ENCODE data around the gene SYNE2.

SYNE2 gene

DNA sequence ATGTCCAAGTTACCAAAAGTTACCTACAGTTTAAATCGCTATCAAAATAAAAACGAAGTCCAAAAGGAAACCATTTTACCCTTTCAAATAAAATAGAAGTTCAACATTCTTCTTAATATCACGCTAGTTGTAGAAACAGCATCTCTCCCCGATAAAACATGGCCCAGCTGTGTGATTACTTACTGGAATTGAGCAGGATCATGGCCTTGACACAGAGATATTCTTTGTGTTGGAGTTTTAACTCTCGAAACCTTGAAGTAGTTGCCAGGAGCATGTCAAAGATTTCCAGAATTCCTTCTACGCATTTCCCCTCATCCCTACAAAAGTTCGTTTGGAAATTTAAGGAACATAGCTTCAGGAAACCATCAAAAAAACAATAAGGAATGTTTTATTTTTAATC, 396.6 kb downstream of the SYNE2 start:
- DNase-seq (ENCODE audit: low read depth in 1 of 2, low spot score in 1 of 2): no peak
- TF ChIP-seq, protein P1, sequence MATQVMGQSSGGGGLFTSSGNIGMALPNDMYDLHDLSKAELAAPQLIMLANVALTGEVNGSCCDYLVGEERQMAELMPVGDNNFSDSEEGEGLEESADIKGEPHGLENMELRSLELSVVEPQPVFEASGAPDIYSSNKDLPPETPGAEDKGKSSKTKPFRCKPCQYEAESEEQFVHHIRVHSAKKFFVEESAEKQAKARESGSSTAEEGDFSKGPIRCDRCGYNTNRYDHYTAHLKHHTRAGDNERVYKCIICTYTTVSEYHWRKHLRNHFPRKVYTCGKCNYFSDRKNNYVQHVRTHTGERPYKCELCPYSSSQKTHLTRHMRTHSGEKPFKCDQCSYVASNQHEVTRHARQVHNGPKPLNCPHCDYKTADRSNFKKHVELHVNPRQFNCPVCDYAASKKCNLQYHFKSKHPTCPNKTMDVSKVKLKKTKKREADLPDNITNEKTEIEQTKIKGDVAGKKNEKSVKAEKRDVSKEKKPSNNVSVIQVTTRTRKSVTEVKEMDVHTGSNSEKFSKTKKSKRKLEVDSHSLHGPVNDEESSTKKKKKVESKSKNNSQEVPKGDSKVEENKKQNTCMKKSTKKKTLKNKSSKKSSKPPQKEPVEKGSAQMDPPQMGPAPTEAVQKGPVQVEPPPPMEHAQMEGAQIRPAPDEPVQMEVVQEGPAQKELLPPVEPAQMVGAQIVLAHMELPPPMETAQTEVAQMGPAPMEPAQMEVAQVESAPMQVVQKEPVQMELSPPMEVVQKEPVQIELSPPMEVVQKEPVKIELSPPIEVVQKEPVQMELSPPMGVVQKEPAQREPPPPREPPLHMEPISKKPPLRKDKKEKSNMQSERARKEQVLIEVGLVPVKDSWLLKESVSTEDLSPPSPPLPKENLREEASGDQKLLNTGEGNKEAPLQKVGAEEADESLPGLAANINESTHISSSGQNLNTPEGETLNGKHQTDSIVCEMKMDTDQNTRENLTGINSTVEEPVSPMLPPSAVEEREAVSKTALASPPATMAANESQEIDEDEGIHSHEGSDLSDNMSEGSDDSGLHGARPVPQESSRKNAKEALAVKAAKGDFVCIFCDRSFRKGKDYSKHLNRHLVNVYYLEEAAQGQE (IDR thresholded peaks at IDR 0.05; ENCODE audit: insufficient replicate concordance, low read depth): no peak
- Histone ChIP-seq H3K4me3 (replicated peaks; ENCODE audit: insufficient read depth, low read length) (no peak overlapping the region), H3K27ac (replicated peaks) (no peak overlapping the region), H3K27me3 (ENCODE audit: insufficient read depth, poor library complexity, severe bottlenecking) (no peaks in the 10 kb centered on the region)

DNA sequence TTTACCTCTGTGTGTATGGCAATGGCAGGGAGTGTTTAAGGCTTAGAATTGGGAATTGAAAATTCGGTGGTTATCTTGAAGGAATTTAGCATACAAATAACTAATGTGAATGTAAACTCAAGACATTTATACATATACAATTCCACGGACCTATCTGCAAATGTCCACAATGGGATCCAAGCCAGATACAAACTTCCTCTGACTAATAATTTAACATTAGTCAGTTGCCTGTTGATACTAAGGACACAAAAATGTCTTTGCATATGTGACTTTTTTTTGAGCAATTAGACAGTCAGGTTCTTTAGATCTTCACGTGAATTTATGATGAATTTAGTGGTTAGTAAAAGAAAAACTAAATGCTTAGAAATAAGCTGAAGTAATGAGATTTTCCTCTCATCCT, 400.9 kb downstream of the SYNE2 start:
- Histone ChIP-seq H3K4me3 (replicated peaks; ENCODE audit: insufficient read depth, low read length) (no peak overlapping the region), H3K27me3 (ENCODE audit: insufficient read depth, poor library complexity, severe bottlenecking) (no peaks in the 10 kb centered on the region), H3K27ac (replicated peaks) (no peak overlapping the region)
- DNase-seq (ENCODE audit: low read depth in 1 of 2, low spot score in 1 of 2): no peak
- TF ChIP-seq POLR2AphosphoS5 (IDR thresholded peaks at IDR 0.05; ENCODE audit: low read depth): no peak
- TF ChIP-seq SPI1 (IDR thresholded peaks at IDR 0.05; ENCODE audit: borderline replicate concordance, low read depth): no peak
- TF ChIP-seq GABPA (IDR thresholded peaks at IDR 0.05; ENCODE audit: low read depth): no peak
- TF ChIP-seq, protein P1 (IDR thresholded peaks at IDR 0.05; ENCODE audit: insufficient replicate concordance, low read depth): no peak
- TF ChIP-seq, protein P2, sequence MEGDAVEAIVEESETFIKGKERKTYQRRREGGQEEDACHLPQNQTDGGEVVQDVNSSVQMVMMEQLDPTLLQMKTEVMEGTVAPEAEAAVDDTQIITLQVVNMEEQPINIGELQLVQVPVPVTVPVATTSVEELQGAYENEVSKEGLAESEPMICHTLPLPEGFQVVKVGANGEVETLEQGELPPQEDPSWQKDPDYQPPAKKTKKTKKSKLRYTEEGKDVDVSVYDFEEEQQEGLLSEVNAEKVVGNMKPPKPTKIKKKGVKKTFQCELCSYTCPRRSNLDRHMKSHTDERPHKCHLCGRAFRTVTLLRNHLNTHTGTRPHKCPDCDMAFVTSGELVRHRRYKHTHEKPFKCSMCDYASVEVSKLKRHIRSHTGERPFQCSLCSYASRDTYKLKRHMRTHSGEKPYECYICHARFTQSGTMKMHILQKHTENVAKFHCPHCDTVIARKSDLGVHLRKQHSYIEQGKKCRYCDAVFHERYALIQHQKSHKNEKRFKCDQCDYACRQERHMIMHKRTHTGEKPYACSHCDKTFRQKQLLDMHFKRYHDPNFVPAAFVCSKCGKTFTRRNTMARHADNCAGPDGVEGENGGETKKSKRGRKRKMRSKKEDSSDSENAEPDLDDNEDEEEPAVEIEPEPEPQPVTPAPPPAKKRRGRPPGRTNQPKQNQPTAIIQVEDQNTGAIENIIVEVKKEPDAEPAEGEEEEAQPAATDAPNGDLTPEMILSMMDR (IDR thresholded peaks at IDR 0.05; ENCODE audit: insufficient read depth, low read length): no peak

DNA sequence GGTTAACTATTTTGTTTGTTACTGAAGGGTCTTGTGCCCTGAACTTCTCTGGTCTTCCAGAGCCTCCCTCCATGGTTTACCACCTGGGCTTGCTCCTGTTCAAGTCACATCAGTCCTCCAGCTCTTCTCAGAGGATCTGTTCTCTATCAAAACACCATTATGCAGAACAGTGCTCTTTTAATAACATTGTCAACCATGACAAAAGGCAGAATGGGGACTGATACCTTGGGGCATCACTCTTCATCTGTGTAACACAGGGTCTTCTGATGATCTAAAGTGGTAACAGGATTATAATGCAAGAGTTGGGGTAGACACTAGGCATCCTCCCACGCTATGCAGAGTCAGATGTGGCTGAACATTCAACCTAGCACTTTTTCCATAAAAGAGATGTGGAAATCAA, 403.0 kb downstream of the SYNE2 start:
- no peaks in the 10 kb centered on the region for H3K27me3 ChIP-seq (ENCODE audit: insufficient read depth, poor library complexity, severe bottlenecking)
- TF ChIP-seq SPI1 (IDR thresholded peaks at IDR 0.05; ENCODE audit: borderline replicate concordance, low read depth) (no peak), POLR2AphosphoS5 (IDR thresholded peaks at IDR 0.05; ENCODE audit: low read depth) (no peak), GABPA (IDR thresholded peaks at IDR 0.05; ENCODE audit: low read depth) (no peak)
- TF ChIP-seq, protein P1 (IDR thresholded peaks at IDR 0.05; ENCODE audit: insufficient replicate concordance, low read depth): no peak
- TF ChIP-seq, protein P2 (IDR thresholded peaks at IDR 0.05; ENCODE audit: insufficient read depth, low read length): no peak
- H3K27ac ChIP-seq (replicated peaks): no peak overlapping the region
- no peak for DNase-seq (ENCODE audit: low read depth in 1 of 2, low spot score in 1 of 2)
- H3K4me3 ChIP-seq (replicated peaks; ENCODE audit: insufficient read depth, low read length): no peak overlapping the region

DNA sequence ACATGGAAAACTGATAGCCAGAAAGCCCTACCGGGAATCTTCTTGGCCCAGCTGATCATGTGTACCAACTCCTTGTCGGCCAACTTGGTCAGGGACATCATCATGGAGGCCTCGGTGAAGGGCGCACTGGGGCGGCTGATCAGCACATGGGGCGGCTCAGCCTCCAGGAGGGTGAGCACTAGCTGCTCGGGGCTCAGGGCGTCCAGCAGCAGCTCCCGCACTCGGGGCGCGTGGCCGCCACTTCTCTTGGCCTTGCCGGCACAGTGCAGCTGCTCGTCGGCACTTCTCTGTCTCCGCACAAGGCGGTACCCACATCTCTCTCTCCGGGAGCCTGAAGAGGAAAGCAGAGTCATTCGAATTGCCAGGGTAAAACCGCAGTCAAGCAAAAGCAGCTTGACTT, 407.6 kb downstream of the SYNE2 start:
- DNase-seq (ENCODE audit: low read depth in 1 of 2, low spot score in 1 of 2): no peak
- TF ChIP-seq, protein P1 (IDR thresholded peaks at IDR 0.05; ENCODE audit: insufficient replicate concordance, low read depth): no peak
- no peak for TF ChIP-seq SPI1 (IDR thresholded peaks at IDR 0.05; ENCODE audit: borderline replicate concordance, low read depth)
- no peak for TF ChIP-seq GABPA (IDR thresholded peaks at IDR 0.05; ENCODE audit: low read depth)
- TF ChIP-seq POLR2AphosphoS5 (IDR thresholded peaks at IDR 0.05; ENCODE audit: low read depth): no peak
- TF ChIP-seq, protein P2 (IDR thresholded peaks at IDR 0.05; ENCODE audit: insufficient read depth, low read length): no peak
- H3K27ac ChIP-seq (replicated peaks): no peak overlapping the region
- no peaks in the 10 kb centered on the region for H3K27me3 ChIP-seq (ENCODE audit: insufficient read depth, poor library complexity, severe bottlenecking)
- H3K4me3 ChIP-seq (replicated peaks; ENCODE audit: insufficient read depth, low read length): no peak overlapping the region

All from HL-60 (cell line).